ENCODE measurements around the gene IRAK1BP1. TPM values are rescaled to one million over a fixed set of nuclear protein-coding genes. Genes with fewer than 3 reads are reported as not detected.
"Not testable (repeated sequence)": the region's sequence is repeated elsewhere in the genome, so short reads cannot be mapped to it uniquely, and the experiment has no call there.

The IRAK1BP1 gene
- total RNA-seq, 2 donors from 2014 or later = 2.9 to 3.3 TPM

DNA sequence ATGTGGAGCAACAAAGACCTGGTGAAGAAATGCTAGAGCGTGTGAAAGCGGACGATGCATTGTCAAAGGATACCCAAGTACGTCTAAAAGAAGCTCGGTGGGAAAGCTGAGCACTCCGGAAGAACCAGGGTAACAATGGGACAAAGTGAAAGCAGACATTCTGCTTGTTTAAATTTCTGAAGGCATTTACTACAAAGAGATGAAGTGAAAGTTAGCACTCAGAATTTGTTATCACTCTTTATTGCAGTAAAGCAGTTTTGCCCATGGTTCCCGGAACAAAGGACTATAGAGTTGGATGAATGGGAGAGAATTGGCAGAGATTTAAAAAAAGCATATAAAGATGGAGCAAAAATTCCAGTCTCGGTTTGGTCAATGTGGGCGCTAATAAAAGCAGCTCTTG is 12.8 kb upstream of the IRAK1BP1 start:
- Mint-ChIP-seq H3K9me3 (no peaks in the 10 kb centered on the region), H3K27ac (no peak overlapping the region), H3K27me3 (ENCODE audit: low read depth) (no peaks in the 10 kb centered on the region), H3K4me3 (no peak overlapping the region), H3K36me3 (ENCODE audit: insufficient read depth in 2 of 2) (no peaks in the 10 kb centered on the region), H3K4me1 (ENCODE audit: low read depth) (no peaks in the 10 kb centered on the region)
- ATAC-seq (replicated peaks in 1 of 2) (no peak), DNase-seq (no peak)

DNA sequence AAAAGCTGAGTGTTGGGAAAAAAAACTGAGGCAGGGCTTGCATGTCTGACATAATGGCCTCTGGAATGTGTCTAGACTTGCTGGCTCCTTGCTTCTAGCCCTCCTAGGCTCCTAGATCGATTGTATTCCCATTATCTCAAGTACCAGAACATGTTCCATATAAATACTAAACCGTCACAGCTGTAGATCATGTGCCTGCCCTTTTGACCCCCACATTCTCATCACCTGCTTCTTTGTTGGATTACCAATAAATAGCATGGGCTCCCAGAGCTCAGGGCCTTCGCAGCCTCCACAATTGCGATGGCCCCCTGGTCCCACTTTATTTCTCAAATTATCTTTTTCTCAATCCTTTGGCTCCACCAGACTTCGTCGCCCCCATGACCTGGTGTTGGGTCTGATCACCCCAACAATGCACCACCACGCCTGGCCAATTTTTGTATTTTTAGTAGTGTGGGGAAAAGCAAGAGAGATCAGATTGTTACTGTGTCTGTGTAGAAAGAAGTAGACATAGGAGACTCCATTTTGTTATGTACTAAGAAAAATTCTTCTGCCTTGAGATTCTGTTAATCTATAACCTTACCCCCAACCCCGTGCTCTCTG is 8.9 kb upstream of the IRAK1BP1 start:
- H3K36me3 Mint-ChIP-seq (ENCODE audit: insufficient read depth in 2 of 2); H3K4me3 Mint-ChIP-seq; H3K9me3 Mint-ChIP-seq; H3K27me3 Mint-ChIP-seq (ENCODE audit: low read depth); H3K27ac Mint-ChIP-seq; ATAC-seq (replicated peaks in 1 of 2); DNase-seq; H3K4me1 Mint-ChIP-seq (ENCODE audit: low read depth): not testable (repeated sequence)

DNA sequence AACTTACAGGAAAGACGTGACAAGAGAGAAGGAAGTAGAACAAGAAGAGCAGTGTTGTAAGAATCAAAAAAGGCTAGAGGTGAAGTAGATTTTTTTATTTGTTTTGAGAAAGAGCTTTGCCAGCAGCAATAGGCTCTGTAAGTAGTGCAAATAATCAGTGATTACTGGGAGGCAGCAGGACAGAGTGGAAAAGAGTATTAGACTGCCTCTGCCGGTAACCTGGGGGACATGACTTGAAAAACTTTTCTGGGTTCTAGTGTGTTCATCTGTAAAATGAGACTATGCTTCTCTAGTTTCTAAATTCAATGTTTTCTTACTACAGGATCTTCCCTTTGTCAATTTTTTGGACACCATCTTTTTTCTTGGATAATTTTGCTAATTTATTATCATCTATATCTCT is 5.8 kb upstream of the IRAK1BP1 start:
- Mint-ChIP-seq H3K9me3 (peaks cover 0 to 3% of the 10 kb centered on the region in 2 donors), H3K27ac (no peak overlapping the region), H3K4me3 (no peak overlapping the region), H3K4me1 (ENCODE audit: low read depth) (no peaks in the 10 kb centered on the region), H3K36me3 (ENCODE audit: insufficient read depth in 2 of 2) (no peaks in the 10 kb centered on the region), H3K27me3 (ENCODE audit: low read depth) (no peaks in the 10 kb centered on the region)
- ATAC-seq (replicated peaks in 1 of 2) (no peak), DNase-seq (no peak)

DNA sequence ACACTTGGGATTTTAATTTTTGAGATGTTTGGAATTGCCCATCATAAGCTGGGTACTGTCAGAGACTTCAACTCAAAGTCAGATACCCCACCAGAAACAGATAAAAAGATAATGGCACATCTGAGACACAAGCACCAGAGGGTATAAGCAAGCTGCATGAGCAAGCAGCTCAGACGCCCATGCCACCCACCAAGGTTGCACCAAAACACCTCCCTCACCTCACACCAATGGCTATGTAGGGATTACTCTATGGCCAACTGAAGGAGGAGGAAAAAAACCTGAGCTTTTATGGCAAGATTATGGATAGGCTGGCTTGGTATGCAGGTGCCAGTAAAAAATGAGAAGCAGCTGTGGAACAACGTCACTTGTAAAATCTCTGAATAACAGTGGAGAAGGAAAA is 3.8 kb upstream of the IRAK1BP1 start:
- DNase-seq = no peak
- Mint-ChIP-seq H3K4me1 (ENCODE audit: low read depth) (peaks cover 5% of the 10 kb centered on the region), H3K27me3 (ENCODE audit: low read depth) (no peaks in the 10 kb centered on the region), H3K36me3 (ENCODE audit: insufficient read depth in 2 of 2) (peaks cover 0 to 3% of the 10 kb centered on the region in 2 donors), H3K4me3 (no peak overlapping the region), H3K9me3 (peaks cover 0 to 3% of the 10 kb centered on the region in 2 donors), H3K27ac (no peak overlapping the region)
- ATAC-seq (replicated peaks in 1 of 2) = no peak

DNA sequence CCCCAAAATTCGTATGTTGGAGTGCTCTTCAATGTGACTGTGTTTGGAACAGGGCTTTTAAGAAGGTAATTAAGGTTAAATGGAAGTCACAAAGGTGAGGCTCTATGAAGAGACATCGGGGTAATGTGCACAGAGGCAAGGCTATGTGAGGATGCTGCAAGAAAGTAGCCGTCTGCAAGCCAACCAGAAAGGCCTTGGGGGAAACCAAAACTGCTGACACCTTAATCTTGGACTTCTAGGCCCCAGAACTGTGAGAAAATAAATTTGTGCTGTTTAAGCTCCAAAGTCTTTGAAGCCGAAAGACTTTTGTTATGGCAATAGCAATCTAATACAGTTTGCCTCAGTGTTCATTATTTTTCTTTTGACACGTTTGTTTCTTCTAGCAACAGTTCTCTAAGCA is 2.4 kb upstream of the IRAK1BP1 start:
- H3K4me1 Mint-ChIP-seq (ENCODE audit: low read depth) = peaks cover 8% of the 10 kb centered on the region
- H3K27ac Mint-ChIP-seq = no peak overlapping the region
- no peaks in the 10 kb centered on the region for H3K27me3 Mint-ChIP-seq (ENCODE audit: low read depth)
- ATAC-seq (replicated peaks in 1 of 2) (no peak), DNase-seq (no peak)
- peaks cover 0 to 3% of the 10 kb centered on the region in 2 donors for H3K36me3 Mint-ChIP-seq (ENCODE audit: insufficient read depth in 2 of 2)
- no peak overlapping the region for H3K4me3 Mint-ChIP-seq
- H3K9me3 Mint-ChIP-seq = no peaks in the 10 kb centered on the region

- Mint-ChIP-seq H3K9me3 (no peaks in the 10 kb centered on the region), H3K4me1 (ENCODE audit: low read depth) (peaks cover 8% of the 10 kb centered on the region), H3K36me3 (ENCODE audit: insufficient read depth in 2 of 2) (peaks cover 3 to 5% of the 10 kb centered on the region in 2 donors), H3K27me3 (ENCODE audit: low read depth) (no peaks in the 10 kb centered on the region), H3K4me3 (peak overlapping the region; percentile 92 to 93), H3K27ac (peak overlapping the region; percentile 93)
- ATAC-seq (replicated peaks in 1 of 2) (peak; percentile 48 to 57), DNase-seq (no peak)
Observed at GRCh38 chr6:78867020-78867369, 356 bp upstream of the IRAK1BP1 start.

DNA sequence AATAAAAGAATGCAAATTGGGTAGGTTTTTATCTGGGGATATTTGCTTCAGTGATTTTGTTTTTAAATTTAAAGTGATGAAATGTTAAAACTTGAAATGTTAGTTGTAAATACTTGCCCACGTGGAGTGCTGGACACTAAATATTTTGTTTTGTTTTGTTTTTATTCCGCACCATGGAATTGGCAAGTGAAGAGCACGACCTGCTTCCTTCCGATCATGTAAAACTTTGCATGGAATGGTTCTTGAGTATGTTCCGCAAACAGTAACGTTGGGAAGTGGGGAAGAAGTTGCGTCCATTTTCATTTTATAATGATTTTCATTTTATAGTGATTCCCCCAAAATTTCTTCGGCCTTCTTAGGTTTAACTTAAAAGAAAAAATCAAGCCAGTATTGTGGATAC is 765 bp downstream of the IRAK1BP1 start:
- Mint-ChIP-seq H3K9me3 (no peaks in the 10 kb centered on the region), H3K4me1 (ENCODE audit: low read depth) (peaks cover 8% of the 10 kb centered on the region), H3K27me3 (ENCODE audit: low read depth) (no peaks in the 10 kb centered on the region), H3K4me3 (peak overlapping the region; percentile 92 to 93), H3K36me3 (ENCODE audit: insufficient read depth in 2 of 2) (peaks cover 3 to 5% of the 10 kb centered on the region in 2 donors), H3K27ac (peak overlapping the region; percentile 93)
- DNase-seq = no peak
- no peak for ATAC-seq (replicated peaks in 1 of 2)

DNA sequence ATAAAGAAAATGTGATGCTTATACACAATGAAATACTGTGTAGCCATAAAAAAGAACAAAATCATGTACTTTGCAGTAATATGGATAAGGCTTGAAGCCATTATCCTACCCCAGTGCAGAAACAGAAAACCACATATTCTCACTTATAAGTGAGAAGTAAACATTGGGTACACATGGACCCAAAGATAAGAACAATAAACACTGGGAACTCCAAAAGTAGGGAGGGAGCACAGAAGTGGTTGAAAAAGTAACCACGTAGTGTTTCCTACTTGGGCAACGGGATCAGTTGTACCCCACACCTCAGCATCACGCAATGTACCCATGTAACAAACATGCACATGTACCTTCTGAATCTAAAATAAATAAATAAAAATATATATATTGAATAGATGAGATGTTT is 8.2 kb downstream of the IRAK1BP1 start:
- no peak for ATAC-seq (replicated peaks in 1 of 2)
- Mint-ChIP-seq H3K36me3 (ENCODE audit: insufficient read depth in 2 of 2) (peaks cover 0 to 6% of the 10 kb centered on the region in 2 donors), H3K4me1 (ENCODE audit: low read depth) (no peaks in the 10 kb centered on the region), H3K4me3 (no peak overlapping the region), H3K27ac (no peak overlapping the region), H3K9me3 (peaks cover 0 to 3% of the 10 kb centered on the region in 2 donors), H3K27me3 (ENCODE audit: low read depth) (no peaks in the 10 kb centered on the region)
- DNase-seq = no peak

DNA sequence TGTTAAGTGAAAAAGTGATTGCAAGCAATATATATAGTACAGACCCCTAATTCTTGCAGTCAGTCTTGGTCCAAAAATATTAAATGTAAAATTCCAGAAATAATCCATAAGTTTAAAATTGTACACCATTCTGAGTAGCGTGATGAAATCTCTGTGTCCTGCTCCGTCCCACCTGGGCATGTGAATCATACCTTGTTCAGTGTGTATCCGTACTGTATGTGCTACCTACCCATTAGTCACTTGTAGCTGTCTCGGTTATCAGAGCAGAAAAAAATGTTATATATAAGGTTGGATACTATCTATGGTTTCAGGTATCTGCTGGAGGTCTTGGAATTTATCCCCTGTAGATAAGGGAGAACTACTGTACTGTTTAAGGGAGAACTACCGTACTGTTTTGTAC is 16.3 kb downstream of the IRAK1BP1 start:
- Mint-ChIP-seq H3K4me3 (no peak overlapping the region), H3K36me3 (ENCODE audit: insufficient read depth in 2 of 2) (peaks cover 1 to 5% of the 10 kb centered on the region in 2 donors), H3K27me3 (ENCODE audit: low read depth) (no peaks in the 10 kb centered on the region), H3K4me1 (ENCODE audit: low read depth) (no peaks in the 10 kb centered on the region), H3K9me3 (peaks cover 0 to 2% of the 10 kb centered on the region in 2 donors), H3K27ac (no peak overlapping the region)
- ATAC-seq (replicated peaks in 1 of 2) (no peak), DNase-seq (no peak)

GRCh38 chr6:78889901-78890300 is 22.6 kb downstream of the IRAK1BP1 start:
- DNase-seq; H3K4me3 Mint-ChIP-seq; H3K36me3 Mint-ChIP-seq (ENCODE audit: insufficient read depth in 2 of 2); ATAC-seq (replicated peaks in 1 of 2); H3K27ac Mint-ChIP-seq; H3K4me1 Mint-ChIP-seq (ENCODE audit: low read depth); H3K27me3 Mint-ChIP-seq (ENCODE audit: low read depth); H3K9me3 Mint-ChIP-seq: not testable (repeated sequence)

DNA sequence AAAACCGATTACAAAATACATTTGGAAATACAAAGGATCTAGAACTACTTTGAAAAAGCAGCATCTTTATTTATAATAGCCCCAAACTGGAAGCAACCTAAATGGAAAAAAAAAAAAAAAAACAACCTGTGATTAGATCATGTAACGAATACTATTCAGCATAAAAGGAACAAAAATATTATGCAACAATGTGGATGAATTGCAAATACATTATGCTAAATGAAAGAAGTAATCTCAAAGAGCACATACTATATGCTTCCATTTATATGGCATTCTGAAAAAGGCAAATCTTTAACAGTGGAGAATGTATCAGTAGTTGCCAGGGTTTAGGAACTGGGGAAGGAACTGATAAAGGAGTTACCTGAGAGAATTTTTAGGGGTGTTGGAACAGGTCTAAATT is 28.9 kb downstream of the IRAK1BP1 start:
- H3K9me3 Mint-ChIP-seq = no peaks in the 10 kb centered on the region
- no peaks in the 10 kb centered on the region for H3K4me1 Mint-ChIP-seq (ENCODE audit: low read depth)
- H3K36me3 Mint-ChIP-seq (ENCODE audit: insufficient read depth in 2 of 2) = peaks cover 0 to 1% of the 10 kb centered on the region in 2 donors
- H3K4me3 Mint-ChIP-seq = no peak overlapping the region
- no peak for ATAC-seq (replicated peaks in 1 of 2)
- no peak overlapping the region for H3K27ac Mint-ChIP-seq
- no peaks in the 10 kb centered on the region for H3K27me3 Mint-ChIP-seq (ENCODE audit: low read depth)
- DNase-seq = no peak

GRCh38 chr6:78908621-78909020 is 41.3 kb downstream of the IRAK1BP1 start:
- Mint-ChIP-seq H3K4me1 (ENCODE audit: low read depth) (peaks cover 12% of the 10 kb centered on the region), H3K27ac (no peak overlapping the region), H3K4me3 (no peak overlapping the region), H3K36me3 (ENCODE audit: insufficient read depth in 2 of 2) (peaks cover 2% of the 10 kb centered on the region in 2 donors), H3K9me3 (no peaks in the 10 kb centered on the region), H3K27me3 (ENCODE audit: low read depth) (peaks cover 32% of the 10 kb centered on the region)
- no peak for DNase-seq
- ATAC-seq (replicated peaks in 1 of 2) = no peak

GRCh38 chr6:78909391-78909790 is 42.0 kb downstream of the IRAK1BP1 start:
- peaks cover 12% of the 10 kb centered on the region for H3K4me1 Mint-ChIP-seq (ENCODE audit: low read depth)
- peaks cover 2% of the 10 kb centered on the region in 2 donors for H3K36me3 Mint-ChIP-seq (ENCODE audit: insufficient read depth in 2 of 2)
- peaks cover 32% of the 10 kb centered on the region for H3K27me3 Mint-ChIP-seq (ENCODE audit: low read depth)
- ATAC-seq (replicated peaks in 1 of 2) (no peak), DNase-seq (no peak)
- H3K9me3 Mint-ChIP-seq = no peaks in the 10 kb centered on the region
- peak overlapping the region in 1 of 2 donors; percentile 76 for H3K4me3 Mint-ChIP-seq
- H3K27ac Mint-ChIP-seq = no peak overlapping the region

GRCh38 chr6:78910010-78910409 is 42.7 kb downstream of the IRAK1BP1 start:
- H3K4me1 Mint-ChIP-seq (ENCODE audit: low read depth) = peaks cover 12% of the 10 kb centered on the region
- H3K9me3 Mint-ChIP-seq = no peaks in the 10 kb centered on the region
- ATAC-seq (replicated peaks in 1 of 2) (no peak), DNase-seq (no peak)
- H3K27ac Mint-ChIP-seq = no peak overlapping the region
- H3K36me3 Mint-ChIP-seq (ENCODE audit: insufficient read depth in 2 of 2) = peaks cover 2% of the 10 kb centered on the region in 2 donors
- H3K27me3 Mint-ChIP-seq (ENCODE audit: low read depth) = peaks cover 32% of the 10 kb centered on the region
- peak overlapping the region; percentile 42 to 76 for H3K4me3 Mint-ChIP-seq

Data from activated T-cell treated with anti-CD3 and anti-CD28 coated beads, Interleukin-2, amount 50 U/mL, for 72 hours (primary cell).